GM13976 (cell line): ENCODE results near the gene BIK.
"Not testable (repeated sequence)": the region's sequence is repeated elsewhere in the genome, so short reads cannot be mapped to it uniquely, and the experiment has no call there.

Source experiments
- DNase-seq: peaks from one replicate; pipeline ENCODE4 v3.0.0; 2012; ENCODE audit warnings: low spot score
- CTCF ChIP-seq: IDR thresholded peaks from 2 replicates; pipeline ENCODE4 v1.5.1; 2012; ENCODE audit warnings: borderline replicate concordance, mild to moderate bottlenecking; ENCODE audit not compliant: insufficient read depth; ENCODE audit errors: extremely low read depth, missing control alignments, control extremely low read depth
- in situ Hi-C: fragments of 300-500 bp; cut with MboI; formaldehyde crosslinking; loops from one replicate; pipeline ENCODE4 v1.12.0; 2022; ENCODE audit warnings: low sequenced_read_pairs, mixed read lengths, inconsistent platforms; ENCODE audit not compliant: unreplicated experiment

The BIK gene

GRCh38 chr22:43144949-43145348 is 34.4 kb downstream of the BIK start:
- no peak for TF ChIP-seq CTCF
- DNase-seq: no peak
- in situ Hi-C loops: no loop called here

GRCh38 chr22:43145371-43145770 is 34.8 kb downstream of the BIK start:
- DNase-seq, in situ Hi-C loops: not testable (repeated sequence)

GRCh38 chr22:43146332-43146731 is 35.8 kb downstream of the BIK start:
- in situ Hi-C loops, DNase-seq: not testable (repeated sequence)

GRCh38 chr22:43147821-43148220 is 37.3 kb downstream of the BIK start:
- TF ChIP-seq CTCF: no peak
- in situ Hi-C loops: no loop called here
- no peak for DNase-seq

- in situ Hi-C loops: no loop called here
- TF ChIP-seq CTCF: no peak
- no peak for DNase-seq
Observed at GRCh38 chr22:43148581-43148980, 38.0 kb downstream of the BIK start.

GRCh38 chr22:43150731-43151206 is 40.2 kb downstream of the BIK start:
- in situ Hi-C loops: no loop called here
- no peak for DNase-seq

GRCh38 chr22:43151251-43152002 is 40.9 kb downstream of the BIK start, which contains the start of gene TSPO:
Gene TSPO (plus strand): TSS chr22:43151559. CDS start chr22:43159239, 7,680 bp downstream.
- in situ Hi-C loops: no loop called here
- peak; percentile 84 for DNase-seq
- TF ChIP-seq CTCF: no peak

More at GRCh38 chr22:43150731-43151206, 40.2 kb downstream of the BIK start:
- TF ChIP-seq CTCF: no peak
